Measurements from ENCODE around the gene TRIO.

DNA sequence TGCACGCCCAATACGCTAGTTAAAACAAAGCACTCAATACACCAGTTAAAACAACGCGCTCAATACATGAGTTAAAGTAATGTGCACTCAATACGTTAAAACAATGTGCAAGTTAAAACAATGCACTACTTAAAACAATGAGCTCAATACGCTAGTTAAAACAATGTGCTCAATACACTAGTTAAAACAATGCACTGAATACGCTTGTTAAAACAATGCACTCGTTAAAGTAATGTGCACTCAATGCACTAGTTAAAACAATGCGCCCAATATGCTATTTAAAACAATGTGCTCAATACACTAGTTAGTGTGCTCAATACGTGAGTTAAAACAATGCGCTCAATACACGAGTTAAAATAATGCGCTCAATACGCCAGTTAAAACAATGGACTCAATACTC lies 185.0 kb downstream of the TRIO start:
- TF ChIP-seq, protein P1, sequence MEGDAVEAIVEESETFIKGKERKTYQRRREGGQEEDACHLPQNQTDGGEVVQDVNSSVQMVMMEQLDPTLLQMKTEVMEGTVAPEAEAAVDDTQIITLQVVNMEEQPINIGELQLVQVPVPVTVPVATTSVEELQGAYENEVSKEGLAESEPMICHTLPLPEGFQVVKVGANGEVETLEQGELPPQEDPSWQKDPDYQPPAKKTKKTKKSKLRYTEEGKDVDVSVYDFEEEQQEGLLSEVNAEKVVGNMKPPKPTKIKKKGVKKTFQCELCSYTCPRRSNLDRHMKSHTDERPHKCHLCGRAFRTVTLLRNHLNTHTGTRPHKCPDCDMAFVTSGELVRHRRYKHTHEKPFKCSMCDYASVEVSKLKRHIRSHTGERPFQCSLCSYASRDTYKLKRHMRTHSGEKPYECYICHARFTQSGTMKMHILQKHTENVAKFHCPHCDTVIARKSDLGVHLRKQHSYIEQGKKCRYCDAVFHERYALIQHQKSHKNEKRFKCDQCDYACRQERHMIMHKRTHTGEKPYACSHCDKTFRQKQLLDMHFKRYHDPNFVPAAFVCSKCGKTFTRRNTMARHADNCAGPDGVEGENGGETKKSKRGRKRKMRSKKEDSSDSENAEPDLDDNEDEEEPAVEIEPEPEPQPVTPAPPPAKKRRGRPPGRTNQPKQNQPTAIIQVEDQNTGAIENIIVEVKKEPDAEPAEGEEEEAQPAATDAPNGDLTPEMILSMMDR (IDR thresholded peaks at IDR 0.05), result no peak
- no peak for TF ChIP-seq POLR2AphosphoS5 (IDR thresholded peaks at IDR 0.05)
- TF ChIP-seq POLR2A (IDR thresholded peaks at IDR 0.05), result no peak
- TF ChIP-seq EP300 (IDR thresholded peaks at IDR 0.05), result no peak

Measured in upper lobe of left lung (tissue), 4 donors.